GM18868 (cell line): ENCODE results near the gene PRDX2.
"Not testable (repeated sequence)": the region's sequence is repeated elsewhere in the genome, so short reads cannot be mapped to it uniquely, and the experiment has no call there.

Source experiments
- ATAC-seq: cut with Tn5 transposase; IDR thresholded peaks from one replicate; pipeline ENCODE4 v1.9.1; 2021; ENCODE audit warnings: mild to moderate bottlenecking, moderate library complexity; ENCODE audit not compliant: unreplicated experiment

The PRDX2 gene

DNA sequence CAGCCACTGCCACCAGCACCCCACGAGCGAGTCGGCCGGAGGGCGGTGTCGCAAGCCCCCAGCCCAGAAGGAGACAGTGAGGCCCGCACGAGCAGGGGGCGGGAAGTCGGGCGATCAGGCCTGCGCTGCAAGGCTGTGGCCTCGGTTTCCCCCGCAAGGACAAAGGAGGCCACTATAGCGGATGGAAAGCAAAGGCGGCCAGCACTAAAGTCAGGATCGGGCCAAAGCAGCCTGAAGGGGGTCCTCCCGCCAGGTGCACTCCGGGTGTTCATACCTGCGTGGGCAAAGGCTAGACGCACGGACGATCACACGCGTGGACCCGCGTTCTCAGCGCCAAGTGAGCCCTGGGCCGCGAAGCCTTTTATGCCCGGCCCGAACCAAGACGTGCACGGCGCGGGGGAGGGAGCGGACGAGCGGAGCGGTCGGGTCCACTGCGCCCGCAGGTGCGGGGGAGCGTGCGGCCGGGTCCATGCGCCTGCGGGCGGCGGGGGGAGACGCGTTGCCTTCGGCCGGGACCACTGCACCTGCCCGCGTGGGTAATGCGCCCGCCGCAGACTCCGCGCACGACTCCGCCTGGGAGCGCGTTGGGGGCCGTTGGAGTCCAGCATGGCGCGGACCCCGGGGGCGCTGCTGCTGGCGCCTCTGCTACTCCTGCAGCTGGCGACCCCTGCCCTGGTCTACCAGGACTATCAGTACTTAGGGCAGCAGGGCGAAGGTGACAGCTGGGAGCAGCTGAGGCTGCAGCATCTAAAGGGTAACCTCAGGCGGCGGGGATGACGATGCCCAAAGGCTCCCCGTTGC, at the start of gene PRDX2, which contains the start of gene THSD8:
PRDX2 (minus strand) TSS at position 335 of the 801 bp plus-strand sequence. CDS start 539 bp downstream, outside the sequence.
THSD8 (plus strand) TSS at position 604 of the 801 bp plus-strand sequence; CDS start at position 607, 3 bp downstream.
- ATAC-seq: no peak

DNA sequence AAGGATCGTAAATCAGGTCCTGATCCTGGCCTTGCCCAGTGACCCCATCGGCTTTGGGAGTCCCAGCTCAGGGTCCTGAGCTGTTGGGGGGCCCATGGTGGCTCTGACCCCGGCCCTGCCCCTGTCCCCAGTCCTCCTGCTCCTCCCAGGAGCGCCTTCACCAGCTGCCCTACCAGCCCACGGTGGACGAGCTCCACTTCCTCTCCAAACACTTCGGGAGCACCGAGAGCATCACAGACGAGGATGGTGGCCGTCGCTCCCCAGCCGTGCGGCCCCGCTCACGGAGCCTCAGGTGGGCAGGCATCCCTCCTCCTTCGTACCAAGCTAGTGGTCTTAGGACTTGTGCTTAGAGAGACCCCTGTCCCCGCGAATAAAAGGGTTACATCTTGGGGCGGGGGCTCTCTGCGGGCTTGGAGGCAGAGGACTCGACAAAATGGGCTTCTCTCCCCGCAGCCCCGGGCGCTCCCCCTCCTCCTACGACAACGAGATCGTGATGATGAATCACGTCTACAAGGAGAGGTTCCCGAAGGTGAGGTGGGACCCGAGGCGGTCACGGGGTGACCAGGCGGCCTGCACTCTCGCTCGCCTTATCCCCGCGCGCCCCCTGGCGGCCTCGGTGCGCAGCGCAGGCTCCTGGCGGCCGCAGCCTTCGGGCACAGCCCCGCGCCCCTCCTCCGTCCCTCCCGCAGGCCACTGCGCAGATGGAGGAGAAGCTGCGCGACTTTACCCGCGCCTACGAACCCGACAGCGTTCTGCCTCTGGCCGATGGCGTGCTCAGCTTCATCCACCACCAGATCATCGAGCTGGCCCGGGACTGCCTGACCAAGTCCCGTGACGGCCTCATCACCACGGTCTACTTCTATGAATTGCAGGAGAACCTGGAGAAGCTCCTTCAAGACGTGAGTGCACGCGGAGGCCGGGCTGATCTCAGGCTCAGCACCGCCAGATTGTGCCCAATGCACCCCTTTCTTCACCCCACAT, 45.8 kb upstream of the PRDX2 start:
- no peak for ATAC-seq

DNA sequence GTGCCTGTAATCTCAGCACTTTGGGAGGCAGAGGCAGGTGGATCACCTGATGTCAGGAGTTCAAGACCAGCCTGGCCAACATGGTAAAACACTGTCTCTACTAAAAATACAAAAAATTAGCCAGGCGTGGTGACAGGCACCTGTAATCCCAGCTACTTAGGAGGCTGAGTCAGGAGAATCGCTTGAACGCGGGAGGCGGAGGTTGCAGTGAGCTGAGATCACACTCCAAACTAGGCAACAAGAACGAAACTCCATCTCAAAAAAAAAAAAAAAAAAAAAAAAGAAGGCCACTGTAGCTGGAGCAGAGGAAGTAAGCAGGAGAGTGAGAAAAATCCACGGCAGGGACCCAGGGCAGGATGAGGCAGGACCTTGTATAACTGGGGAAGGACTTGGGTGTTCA, 45.0 kb upstream of the PRDX2 start:
- ATAC-seq: not testable (repeated sequence)

DNA sequence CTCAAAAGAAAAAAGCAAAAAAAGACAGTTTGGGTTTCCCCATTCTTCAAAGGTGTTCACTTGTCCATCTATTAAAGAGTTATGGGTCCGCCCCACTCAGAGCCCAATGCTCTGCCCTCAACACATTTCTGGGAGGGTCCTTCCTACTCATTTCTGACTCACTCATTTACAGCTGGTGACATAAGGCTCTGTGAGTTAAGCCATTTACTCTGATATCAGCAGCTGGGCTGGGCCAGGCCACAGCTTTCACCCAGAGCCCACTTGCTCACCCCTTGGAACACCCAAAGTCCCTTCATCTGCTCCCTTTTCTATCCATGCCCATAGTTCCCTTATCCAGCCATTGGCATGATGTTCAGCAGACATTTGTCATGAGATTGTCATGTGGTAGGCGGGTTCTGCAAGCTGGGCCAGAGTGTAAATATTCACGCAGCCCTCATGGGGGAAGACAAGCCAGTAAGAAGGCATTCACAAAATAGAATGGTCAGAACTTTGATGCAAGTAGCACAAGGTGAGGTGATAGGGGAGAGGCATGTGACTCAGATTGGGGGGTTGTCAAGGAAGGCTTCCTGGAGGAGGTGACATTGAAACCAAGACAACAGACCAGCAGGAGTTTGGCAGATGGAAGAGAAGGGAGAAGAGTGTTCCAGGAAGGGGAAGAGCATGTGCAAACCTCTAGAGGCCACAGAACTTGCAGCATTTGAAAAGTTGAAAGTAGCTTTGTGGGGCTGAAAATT, 42.6 kb upstream of the PRDX2 start:
- no peak for ATAC-seq

DNA sequence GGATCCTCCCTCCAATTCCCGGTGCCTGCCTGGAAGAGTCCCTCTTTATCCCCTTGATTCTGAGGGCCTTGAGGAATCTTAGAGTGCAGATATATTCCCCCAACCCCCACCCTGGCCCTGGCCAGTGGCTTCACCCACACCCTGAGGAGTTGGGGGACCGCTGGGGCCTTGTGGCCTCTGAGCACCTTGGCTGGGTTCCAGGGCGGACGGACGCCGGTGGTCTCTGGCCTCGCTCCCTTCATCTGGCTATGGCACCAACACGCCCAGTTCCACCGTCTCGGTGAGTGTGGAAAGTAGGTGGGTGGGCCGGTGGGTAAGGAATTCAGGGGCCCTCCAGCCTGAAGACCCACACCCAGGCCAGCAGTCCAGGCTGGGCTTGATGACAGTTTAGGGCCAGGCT, 41.7 kb upstream of the PRDX2 start:
- no peak for ATAC-seq

DNA sequence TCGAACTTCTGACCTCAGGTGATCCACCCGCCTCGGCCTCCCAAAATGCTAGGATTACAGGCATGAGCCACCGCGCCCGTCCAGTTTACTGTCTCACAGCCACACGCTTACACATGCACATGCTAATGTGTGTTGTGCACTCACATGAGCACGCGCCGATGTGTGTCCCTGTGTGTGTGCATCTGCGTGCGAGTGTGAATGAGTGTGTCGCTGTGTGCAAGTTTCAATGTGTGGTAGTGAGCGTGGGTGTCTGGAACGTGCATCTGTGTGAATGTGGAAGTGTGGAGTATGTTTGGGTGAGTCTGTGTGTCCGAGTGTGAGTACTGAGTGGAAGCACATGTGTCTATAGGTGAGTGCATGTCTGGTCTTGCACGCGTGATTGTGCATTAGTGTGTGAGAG, 40.9 kb upstream of the PRDX2 start:
- no peak for ATAC-seq

DNA sequence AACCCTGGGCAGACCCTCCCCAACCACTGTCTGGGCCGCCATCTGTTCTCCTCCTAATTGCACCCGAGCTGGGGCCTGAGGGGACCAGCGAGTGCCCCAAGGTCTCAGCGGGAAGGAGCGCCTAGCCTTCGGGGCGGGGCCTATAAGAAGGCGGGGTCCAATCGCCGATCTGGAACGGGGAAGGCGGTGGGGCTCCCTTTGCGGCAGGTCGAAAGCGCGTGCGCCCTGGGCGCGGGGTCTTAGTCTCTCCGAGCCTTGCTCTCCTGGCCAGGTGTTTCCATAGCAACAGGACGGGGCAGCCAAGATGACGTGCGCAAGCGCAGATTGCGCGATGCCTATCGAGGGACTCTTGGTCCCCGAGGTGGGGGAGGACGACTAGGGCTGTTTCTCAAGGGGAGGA, 39.5 kb upstream of the PRDX2 start:
- no peak for ATAC-seq

DNA sequence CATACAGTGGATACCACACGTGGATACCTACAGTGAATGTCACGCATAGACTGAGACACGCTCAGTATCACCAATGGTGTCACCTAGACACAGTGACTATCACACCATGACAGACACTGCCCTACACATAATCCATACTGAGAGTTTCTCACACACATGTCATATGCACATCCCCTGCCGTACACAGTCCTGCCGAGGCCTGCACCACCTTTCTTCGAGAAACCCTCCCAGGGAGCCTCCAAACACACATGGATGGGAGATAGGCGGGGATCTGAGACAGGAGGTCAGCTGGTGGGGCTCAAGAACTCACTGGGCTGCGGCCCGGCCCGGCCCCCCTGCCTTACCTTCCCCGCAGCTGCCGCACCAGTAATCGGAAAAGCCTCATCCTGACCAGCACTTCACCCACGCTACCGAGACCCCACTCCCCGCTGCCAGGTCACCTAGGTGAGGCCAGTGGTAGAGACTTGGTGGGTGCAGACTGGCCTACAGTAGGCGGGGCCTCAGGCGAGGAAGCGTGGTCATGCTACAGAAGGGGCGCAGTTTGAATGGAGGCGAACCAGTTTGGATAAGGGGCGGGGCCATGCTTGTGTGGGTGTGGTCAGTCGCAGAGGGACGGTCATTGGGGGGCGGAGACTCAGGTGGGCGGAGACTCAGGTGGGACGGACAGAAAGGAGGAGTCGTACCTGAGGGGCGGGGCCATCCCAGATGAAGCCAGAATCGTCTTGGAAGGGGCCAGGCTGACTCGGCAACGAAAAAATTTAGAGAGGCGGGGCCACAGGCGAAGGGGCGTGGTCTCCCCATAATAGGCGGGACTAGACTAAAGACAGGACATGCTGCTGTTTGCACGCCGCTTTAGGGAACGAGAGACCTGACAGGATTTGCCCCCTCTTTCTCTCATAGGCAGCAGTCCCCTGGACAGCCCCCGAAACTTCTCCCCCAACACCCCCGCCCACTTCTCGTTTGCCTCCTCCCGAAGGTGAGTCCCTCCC, 38.8 kb upstream of the PRDX2 start:
- no peak for ATAC-seq

DNA sequence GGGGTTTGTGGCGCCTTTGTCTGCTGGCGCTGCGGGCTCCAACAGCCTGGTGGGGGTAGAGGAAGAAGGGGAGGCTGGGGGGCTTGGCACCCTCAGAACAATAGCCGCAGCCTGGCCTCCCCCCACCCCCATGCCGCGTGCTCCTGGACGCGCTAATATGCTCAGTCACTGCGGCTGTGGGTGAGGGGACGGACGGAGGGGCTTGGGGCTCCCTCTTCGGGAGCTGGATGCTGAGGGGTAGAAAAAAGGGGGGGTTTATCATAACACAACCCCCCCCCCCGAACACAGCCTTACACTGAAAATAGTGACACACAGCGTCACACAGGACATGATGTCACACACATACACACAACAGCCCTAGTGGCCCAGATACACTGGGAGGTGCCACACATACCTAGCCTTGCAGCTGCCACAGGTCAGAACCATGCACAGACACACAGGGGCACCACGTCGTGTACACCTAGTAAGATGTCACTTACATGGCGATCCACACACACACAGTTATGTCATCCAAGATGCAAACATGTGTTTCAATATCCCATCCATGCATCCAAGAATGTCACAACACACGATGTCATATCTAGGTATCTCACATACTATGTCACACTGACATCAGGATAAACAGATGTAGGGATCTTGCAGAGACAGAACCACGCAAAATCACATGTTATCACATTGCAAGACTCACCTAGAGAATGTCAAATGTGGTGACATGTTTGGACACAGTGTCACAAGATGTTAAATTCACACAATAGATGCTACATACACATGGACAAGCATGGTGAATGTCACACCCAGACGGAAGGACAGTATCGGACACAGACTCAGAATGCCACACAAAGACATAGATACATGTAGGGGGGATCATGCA, 37.5 kb upstream of the PRDX2 start:
- no peak for ATAC-seq

DNA sequence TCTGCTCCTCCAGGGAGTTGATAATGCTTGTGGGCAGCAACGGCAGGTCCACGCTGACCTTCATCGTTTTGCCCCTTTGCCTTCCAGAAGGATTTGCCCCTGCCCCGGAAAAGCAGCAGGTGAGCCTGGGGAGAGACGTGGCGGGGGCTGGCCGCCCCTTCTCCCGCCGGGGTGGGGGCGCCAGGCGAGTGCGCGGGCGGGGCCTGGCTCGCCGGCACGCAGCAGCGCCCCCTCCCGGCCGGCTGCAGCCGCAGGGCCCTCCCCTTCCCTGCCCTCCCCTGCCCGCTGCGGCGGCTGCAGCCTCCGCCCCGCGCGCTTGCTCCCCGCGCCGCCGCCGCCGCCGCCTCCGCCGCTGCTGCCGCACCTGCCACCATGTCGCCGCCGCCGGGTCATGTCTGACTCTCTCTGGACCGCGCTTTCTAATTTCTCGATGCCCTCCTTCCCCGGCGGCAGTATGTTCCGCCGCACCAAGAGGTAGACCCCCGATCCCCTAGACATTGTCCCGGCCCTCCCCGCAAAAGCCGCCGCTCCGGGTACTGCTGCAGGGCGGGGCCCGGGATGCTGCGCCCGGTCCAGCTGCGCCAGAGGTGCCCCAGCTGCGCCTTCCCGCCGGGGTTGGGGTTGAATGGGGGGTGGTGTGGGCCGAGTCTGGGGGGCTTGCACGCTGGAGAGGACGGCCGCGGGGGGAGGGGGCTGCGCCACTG, 36.7 kb upstream of the PRDX2 start, which contains the start of gene MAST1:
MAST1 (plus strand) TSS at position 334 of the 704 bp plus-strand sequence; CDS start at position 392, 58 bp downstream.
- no peak for ATAC-seq

DNA sequence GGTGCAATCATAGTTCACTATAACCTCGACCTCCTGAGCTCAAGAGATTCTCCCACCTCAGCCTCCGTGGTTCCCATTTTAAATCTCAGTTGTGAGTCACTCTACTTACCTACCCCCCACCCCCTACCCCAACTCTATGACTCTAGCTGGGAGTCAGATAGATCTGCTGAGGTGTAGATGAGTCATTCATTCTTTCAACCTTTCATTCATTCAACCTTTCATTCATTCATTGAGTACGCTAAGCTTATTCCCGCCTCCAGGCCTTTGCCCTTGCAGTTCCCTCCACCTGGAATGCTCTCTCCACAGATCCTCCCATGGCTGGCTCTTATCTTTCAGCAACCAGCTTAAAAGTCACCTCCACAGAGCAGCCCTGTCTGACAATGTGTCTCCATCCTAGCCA, 35.6 kb upstream of the PRDX2 start:
- ATAC-seq: no peak

DNA sequence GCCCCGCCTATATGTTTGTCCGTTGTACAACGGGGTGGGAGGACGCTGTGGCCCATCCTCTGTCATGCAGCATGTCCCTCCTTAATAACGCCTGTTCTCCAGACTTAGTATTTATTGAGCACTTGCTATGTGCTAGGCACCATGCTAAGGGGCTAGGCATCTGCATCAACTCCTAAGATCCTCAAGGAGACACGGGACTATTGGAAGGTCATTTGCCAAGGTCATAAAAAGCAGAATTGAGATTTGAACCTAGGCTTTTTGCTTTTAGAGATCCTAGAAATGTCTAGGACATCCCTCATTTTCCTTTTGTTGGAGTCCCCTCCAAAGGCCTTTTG, 34.9 kb upstream of the PRDX2 start:
- ATAC-seq: no peak

DNA sequence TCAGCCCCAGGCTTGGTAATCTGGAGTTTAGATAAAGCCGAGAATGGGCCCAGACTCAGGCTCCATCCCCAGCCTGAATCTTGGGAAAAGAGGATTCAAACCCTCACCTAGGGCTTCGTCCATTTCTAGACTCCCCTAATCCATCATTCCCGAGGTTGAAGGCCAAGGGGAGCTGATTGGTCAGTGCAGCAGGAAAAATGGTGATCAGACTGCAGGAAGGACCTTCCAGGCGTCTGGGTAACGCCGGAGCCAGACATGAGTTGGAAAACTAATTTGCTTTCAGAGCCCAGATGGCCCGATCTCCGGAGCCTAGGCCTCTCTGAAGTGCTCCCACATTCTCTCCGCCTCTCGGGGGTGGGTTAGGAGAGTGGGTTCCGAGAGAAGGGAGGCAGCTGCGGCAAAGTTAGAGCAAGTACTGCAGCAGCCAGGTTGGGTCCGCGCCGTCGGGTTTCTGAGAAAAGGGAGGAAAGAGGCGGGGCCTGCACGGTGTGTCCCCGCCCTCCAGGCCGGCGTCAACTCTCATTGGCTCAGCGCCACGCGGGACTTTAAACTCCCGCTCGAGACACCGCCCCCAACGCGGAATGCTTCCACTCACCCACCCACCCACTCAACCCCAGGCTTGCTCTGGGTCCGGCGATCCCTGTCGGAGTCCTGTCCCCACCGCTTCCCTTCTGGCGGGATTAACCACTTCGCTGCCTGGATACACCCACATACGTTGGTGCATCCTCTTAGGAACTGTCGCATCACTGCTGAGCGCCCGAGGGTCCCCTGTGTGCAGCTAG, 33.6 kb upstream of the PRDX2 start:
- ATAC-seq: no peak

DNA sequence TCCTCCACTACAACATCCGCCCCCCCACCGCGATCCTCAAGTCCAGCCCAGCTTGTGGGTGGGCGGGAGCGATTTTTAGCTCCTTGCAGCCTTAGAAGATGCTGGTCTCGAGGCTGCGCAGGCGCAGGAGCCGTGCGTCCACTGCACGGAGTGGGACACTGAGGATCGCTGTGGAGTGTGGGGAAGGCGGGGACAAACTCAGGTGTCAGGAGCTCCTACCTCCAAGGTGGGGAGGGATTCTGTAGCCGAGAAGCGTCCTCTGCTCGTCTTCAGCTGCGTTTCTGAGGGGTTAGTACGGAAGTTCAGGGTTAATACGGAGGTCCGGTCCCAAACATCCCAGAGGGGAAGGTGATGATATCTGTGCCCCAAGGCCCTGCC, 33.0 kb upstream of the PRDX2 start, which contains the start of gene RTBDN:
RTBDN (minus strand) TSS at position 14 of the 378 bp plus-strand sequence. CDS start 4,600 bp downstream, outside the sequence.
- ATAC-seq: no peak

DNA sequence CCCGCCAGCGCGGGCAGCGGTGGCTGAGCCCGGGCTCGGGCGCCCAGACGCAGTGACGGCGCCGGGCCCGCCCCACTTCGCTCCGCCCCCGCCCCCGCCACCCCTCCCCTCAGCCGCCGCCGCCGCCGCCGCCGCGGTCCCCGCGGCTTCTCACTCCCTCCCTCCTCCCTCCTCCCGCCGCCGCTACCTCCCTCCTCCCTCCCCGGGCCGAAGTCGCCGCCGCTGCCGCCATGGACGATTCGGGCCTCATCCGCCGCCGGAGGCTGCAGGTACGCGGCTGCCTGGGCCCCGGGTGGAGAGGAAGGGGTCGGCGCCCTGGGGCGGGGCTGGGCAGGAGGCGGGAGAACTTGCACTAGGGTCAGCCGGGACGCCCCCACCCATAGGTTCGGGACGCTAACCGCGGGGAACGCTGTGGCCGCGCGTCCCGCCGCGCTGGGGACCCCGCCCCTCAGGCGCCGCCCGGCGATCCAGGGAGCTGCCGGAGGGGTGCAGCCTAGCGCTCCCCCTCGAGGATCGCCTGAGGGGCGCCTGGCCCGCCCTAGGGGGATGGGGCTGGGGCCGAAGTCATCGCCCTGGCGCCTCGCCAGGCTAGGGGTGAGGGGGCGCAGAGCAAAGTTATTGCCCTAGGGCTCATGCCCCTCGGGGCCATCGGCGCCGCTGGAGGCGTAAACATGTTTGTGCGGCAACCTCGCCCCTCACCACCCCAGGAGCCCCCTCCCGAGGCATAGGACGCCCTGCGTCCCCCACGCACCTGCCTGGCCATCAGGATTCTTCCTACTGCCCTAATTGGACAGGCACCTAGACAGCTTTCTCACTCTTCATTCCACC, 32.4 kb upstream of the PRDX2 start:
- ATAC-seq: no peak

DNA sequence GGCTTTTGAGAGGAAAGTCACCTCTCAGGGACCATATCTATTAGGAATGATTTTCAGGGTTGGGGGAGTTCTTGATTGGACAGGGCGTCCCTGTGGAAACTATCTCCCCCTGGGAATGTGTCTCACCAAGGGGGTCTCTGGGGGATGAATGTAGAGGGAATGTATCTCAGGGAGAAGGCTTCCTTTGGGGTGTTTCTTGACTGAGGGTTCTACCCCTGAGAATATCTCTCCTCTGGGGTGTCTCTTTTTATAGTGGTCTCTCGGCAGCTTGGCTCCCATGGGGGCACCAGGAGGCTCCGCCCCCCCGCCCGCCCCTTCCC, 31.8 kb upstream of the PRDX2 start:
- no peak for ATAC-seq

DNA sequence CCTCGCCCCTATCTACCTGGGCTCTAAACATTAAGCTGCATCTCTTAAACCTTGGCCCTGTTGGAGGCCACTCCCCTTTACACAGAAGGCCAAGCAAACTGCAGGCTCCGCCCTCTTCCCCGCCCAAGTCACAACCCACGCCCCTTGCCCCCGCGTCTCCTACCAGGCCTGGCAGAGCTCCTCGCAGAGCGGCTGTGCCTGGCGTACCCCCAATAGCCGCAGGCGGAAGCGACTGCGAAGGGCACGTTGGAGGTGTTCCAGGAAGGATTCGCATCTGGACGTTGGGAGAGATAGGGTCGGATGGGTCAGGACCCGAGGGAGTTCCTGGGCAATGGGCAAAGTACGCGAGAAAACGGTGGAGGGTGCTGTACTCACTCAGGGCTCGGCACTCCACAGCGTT, 26.9 kb upstream of the PRDX2 start:
- ATAC-seq: no peak
